HCT116 (cell line): ENCODE measurements around the gene TPO.

Experiments used
- EGR1 ChIP-seq: IDR thresholded peaks from 2 replicates; pipeline ENCODE4 v1.6.1; 2012; ENCODE audit warnings: low read depth
- EZH2 ChIP-seq: fragments of 200-600 bp; sonication (generic); IDR thresholded peaks from 2 replicates; pipeline ENCODE4 v1.6.1; 2017; ENCODE audit warnings: antibody characterized with exemption, mixed run types
- EZH2phosphoT487 ChIP-seq: fragments of 200-600 bp; IDR thresholded peaks from 2 replicates; pipeline ENCODE4 v1.6.1; 2018; ENCODE audit warnings: antibody characterized with exemption, borderline replicate concordance
- JUND ChIP-seq: IDR thresholded peaks from 2 replicates; pipeline ENCODE4 v1.6.1; 2012
- POLR2A ChIP-seq: IDR thresholded peaks from 2 replicates; pipeline ENCODE4 v1.7.0; 2011; ENCODE audit warnings: borderline replicate concordance; ENCODE audit not compliant: insufficient read depth, insufficient read length; ENCODE audit errors: extremely low read depth
- POLR2AphosphoS5 ChIP-seq: IDR thresholded peaks from 2 replicates; pipeline ENCODE4 v1.6.1; 2011; ENCODE audit warnings: mild to moderate bottlenecking, low read depth, low read length, moderate library complexity
- RAD21 ChIP-seq: IDR thresholded peaks from 2 replicates; pipeline ENCODE4 v1.6.1; 2012; ENCODE audit warnings: low read depth, mild to moderate bottlenecking
- TCF7L2 ChIP-seq: IDR thresholded peaks from 2 replicates; pipeline ENCODE4 v1.7.0; 2011; ENCODE audit warnings: borderline replicate concordance, inconsistent platforms; ENCODE audit not compliant: insufficient read depth, insufficient read length; ENCODE audit errors: extremely low read depth
- YY1 ChIP-seq: IDR thresholded peaks from 2 replicates; pipeline ENCODE4 v1.6.1; 2011; ENCODE audit warnings: low read length, low read depth, moderate library complexity, mild to moderate bottlenecking; ENCODE audit not compliant: insufficient replicate concordance; ENCODE audit errors: extremely low read depth
- ZFX ChIP-seq: fragments of 450-650 bp; IDR thresholded peaks from 2 replicates; pipeline ENCODE4 v1.6.1; 2017
- ZNF274 ChIP-seq: fragments of 200-500 bp; sonication (Bioruptor generic); IDR thresholded peaks from 2 replicates; pipeline ENCODE4 v1.6.1; 2014; ENCODE audit warnings: mild to moderate bottlenecking, low read depth, low read length, inconsistent platforms
- TF ChIP-seq, protein P1 (sequence below), 3 experiments: fragments of 200-600 bp in 1 of 3; sonication (generic) in 1 of 3; IDR thresholded peaks in 2 of 3; conservative IDR thresholded peaks in 1 of 3; 2 replicates each; pipeline ENCODE4 v1.5.1; 2012 to 2017; ENCODE audit warnings: low read depth in 2 of 3, low read length in 2 of 3, antibody characterized with exemption in 1 of 3, borderline replicate concordance in 1 of 3, control low read depth in 1 of 3, mild to moderate bottlenecking in 1 of 3, mixed read lengths in 1 of 3, mixed run types in 1 of 3, moderate library complexity in 1 of 3; ENCODE audit not compliant: insufficient read depth in 1 of 3
- TF ChIP-seq, protein P2 (sequence below): IDR thresholded peaks from 2 replicates; pipeline ENCODE4 v1.6.1; 2012
- TF ChIP-seq, protein P3 (sequence below): IDR thresholded peaks from 2 replicates; pipeline ENCODE4 v1.6.1; 2011; ENCODE audit warnings: mild to moderate bottlenecking, low read length, moderate library complexity; ENCODE audit not compliant: insufficient replicate concordance; ENCODE audit errors: extremely low read depth

DNA sequence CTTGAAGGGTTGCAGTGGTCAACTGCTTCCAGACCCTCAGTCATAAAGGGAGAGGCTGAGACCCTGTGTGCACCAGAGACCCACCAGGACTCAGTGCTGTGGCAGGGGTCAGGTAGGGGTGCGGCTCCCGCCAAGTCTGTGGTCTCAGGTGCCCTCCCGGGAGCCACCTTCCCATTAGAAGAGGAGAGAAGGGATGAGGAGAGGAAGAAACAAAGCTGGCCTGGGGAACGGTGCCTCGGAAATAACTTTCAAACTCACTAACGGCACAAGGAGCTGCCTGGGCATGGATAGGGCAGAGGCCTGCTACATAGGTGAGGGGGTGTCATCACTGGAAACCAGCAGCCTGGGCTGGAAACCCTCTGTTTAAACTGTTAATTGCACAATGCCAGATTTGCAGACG, 84.9 kb downstream of the TPO start:
- TF ChIP-seq YY1 (no peak), POLR2A (no peak), ZFX (no peak), ZNF274 (no peak), POLR2AphosphoS5 (no peak), EZH2phosphoT487 (no peak), EZH2 (no peak), JUND (no peak), EGR1 (no peak), RAD21 (no peak), TCF7L2 (no peak)
- TF ChIP-seq, protein P1, sequence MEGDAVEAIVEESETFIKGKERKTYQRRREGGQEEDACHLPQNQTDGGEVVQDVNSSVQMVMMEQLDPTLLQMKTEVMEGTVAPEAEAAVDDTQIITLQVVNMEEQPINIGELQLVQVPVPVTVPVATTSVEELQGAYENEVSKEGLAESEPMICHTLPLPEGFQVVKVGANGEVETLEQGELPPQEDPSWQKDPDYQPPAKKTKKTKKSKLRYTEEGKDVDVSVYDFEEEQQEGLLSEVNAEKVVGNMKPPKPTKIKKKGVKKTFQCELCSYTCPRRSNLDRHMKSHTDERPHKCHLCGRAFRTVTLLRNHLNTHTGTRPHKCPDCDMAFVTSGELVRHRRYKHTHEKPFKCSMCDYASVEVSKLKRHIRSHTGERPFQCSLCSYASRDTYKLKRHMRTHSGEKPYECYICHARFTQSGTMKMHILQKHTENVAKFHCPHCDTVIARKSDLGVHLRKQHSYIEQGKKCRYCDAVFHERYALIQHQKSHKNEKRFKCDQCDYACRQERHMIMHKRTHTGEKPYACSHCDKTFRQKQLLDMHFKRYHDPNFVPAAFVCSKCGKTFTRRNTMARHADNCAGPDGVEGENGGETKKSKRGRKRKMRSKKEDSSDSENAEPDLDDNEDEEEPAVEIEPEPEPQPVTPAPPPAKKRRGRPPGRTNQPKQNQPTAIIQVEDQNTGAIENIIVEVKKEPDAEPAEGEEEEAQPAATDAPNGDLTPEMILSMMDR (IDR thresholded peaks at IDR 0.05 in 2 of 3, conservative IDR thresholded peaks at IDR 0.05 in 1 of 3; ENCODE audit: borderline replicate concordance in 1 of 3, insufficient read depth in 1 of 3, low read depth in 2 of 3, low read length in 2 of 3) = no peak
- TF ChIP-seq, protein P2, sequence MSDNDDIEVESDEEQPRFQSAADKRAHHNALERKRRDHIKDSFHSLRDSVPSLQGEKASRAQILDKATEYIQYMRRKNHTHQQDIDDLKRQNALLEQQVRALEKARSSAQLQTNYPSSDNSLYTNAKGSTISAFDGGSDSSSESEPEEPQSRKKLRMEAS = no peak
- TF ChIP-seq, protein P3, sequence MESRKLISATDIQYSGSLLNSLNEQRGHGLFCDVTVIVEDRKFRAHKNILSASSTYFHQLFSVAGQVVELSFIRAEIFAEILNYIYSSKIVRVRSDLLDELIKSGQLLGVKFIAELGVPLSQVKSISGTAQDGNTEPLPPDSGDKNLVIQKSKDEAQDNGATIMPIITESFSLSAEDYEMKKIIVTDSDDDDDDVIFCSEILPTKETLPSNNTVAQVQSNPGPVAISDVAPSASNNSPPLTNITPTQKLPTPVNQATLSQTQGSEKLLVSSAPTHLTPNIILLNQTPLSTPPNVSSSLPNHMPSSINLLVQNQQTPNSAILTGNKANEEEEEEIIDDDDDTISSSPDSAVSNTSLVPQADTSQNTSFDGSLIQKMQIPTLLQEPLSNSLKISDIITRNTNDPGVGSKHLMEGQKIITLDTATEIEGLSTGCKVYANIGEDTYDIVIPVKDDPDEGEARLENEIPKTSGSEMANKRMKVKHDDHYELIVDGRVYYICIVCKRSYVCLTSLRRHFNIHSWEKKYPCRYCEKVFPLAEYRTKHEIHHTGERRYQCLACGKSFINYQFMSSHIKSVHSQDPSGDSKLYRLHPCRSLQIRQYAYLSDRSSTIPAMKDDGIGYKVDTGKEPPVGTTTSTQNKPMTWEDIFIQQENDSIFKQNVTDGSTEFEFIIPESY = no peak
